HL-60 (cell line): Measurements from ENCODE around the gene TRDN.

Source experiments
- DNase-seq, 2 experiments: peaks; one replicate each; pipeline ENCODE4 v3.0.0-alpha.2; 2010 to 2020; ENCODE audit warnings: low read depth in 1 of 2, low spot score in 1 of 2
- H3K27ac ChIP-seq: fragments of 250-450 bp; sonication (Bioruptor Pico); replicated peaks from 2 replicates; pipeline ENCODE4 v1.5.1; 2020; ENCODE audit warnings: mild to moderate bottlenecking, moderate library complexity
- H3K27me3 ChIP-seq: fragments of 250-450 bp; sonication (Bioruptor Pico); 2 replicates; pipeline ENCODE4 v1.5.1; 2021; ENCODE audit warnings: mild to moderate bottlenecking, moderate library complexity; ENCODE audit not compliant: insufficient read depth, poor library complexity, severe bottlenecking
- H3K4me3 ChIP-seq: replicated peaks from 2 replicates; pipeline ENCODE4 v1.5.1; 2011; ENCODE audit warnings: mild to moderate bottlenecking, control low read depth, low read length; ENCODE audit not compliant: insufficient read depth
- CTCF ChIP-seq: IDR thresholded peaks from one replicate; pipeline ENCODE4 v1.5.1; 2011; ENCODE audit warnings: low read length, control low read depth, inconsistent platforms; ENCODE audit not compliant: insufficient read depth
- GABPA ChIP-seq: IDR thresholded peaks from 2 replicates; pipeline ENCODE4 v1.6.1; 2012; ENCODE audit warnings: low read depth
- POLR2AphosphoS5 ChIP-seq: IDR thresholded peaks from 2 replicates; pipeline ENCODE4 v1.6.1; 2012; ENCODE audit warnings: low read depth
- REST ChIP-seq: IDR thresholded peaks from 2 replicates; pipeline ENCODE4 v1.6.1; 2012; ENCODE audit warnings: low read depth; ENCODE audit not compliant: insufficient replicate concordance
- SPI1 ChIP-seq: IDR thresholded peaks from 2 replicates; pipeline ENCODE4 v1.6.1; 2012; ENCODE audit warnings: low read depth, mild to moderate bottlenecking, borderline replicate concordance

TRDN gene

GRCh38 chr6:123447315-123447937 lies 189.3 kb downstream of the TRDN start:
- Histone ChIP-seq H3K27me3 (no peaks in the 10 kb centered on the region), H3K4me3 (no peak overlapping the region), H3K27ac (no peak overlapping the region)
- no peak for DNase-seq
- TF ChIP-seq POLR2AphosphoS5 (no peak), CTCF (no peak), REST (no peak), GABPA (no peak), SPI1 (no peak)

- TF ChIP-seq POLR2AphosphoS5 (no peak), CTCF (no peak), GABPA (no peak), SPI1 (no peak), REST (no peak)
- H3K27ac ChIP-seq: no peak overlapping the region
- no peaks in the 10 kb centered on the region for H3K27me3 ChIP-seq
- DNase-seq: no peak
- no peak overlapping the region for H3K4me3 ChIP-seq
These were observed 197.4 kb downstream of the TRDN start for GRCh38 chr6:123439371-123439770.

- no peaks in the 10 kb centered on the region for H3K27me3 ChIP-seq
- TF ChIP-seq GABPA (no peak), REST (no peak), SPI1 (no peak), POLR2AphosphoS5 (no peak), CTCF (no peak)
These were observed 202.6 kb downstream of the TRDN start for GRCh38 chr6:123434186-123434585.

More at GRCh38 chr6:123434186-123434585, 202.6 kb downstream of the TRDN start:
- Histone ChIP-seq H3K4me3 (no peak overlapping the region), H3K27ac (no peak overlapping the region)
- DNase-seq: no peak
